GM19023 (cell line): ENCODE data around the gene CLCN5.

Experiments
- ATAC-seq: cut with Tn5 transposase; IDR thresholded peaks from one replicate; pipeline ENCODE4 v1.9.1; 2021; ENCODE audit warnings: mild to moderate bottlenecking, moderate library complexity; ENCODE audit not compliant: unreplicated experiment

Gene CLCN5

DNA sequence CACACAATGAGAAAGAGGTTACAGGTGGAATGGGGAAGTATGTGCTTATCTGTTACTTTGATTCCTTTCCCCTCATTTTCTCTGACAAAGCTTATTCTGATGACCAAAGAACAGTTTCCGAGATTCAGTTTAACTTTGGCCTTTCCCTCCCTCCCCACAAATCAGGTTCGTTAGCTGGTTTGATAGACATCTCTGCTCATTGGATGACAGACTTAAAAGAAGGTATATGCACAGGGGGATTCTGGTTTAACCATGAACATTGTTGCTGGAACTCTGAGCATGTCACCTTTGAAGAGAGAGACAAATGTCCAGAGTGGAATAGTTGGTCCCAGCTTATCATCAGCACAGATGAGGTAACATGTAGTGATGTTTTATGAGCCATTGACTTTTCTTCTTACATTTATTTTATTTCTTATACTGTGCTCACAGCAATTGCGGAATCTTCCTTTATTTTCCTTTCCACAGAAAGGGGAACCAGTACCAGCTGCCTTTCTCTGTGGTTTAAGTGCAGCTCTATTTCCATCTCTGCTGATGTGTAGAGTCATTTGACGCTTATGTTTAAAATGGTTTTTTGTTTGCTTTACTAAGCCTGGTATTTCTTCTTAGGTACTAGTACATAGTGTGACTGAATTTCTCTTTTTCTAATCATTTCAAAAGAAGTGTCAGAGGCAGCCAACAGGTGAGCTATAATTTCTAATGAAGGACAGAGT is 153.4 kb downstream of the CLCN5 start:
- ATAC-seq: no peak

DNA sequence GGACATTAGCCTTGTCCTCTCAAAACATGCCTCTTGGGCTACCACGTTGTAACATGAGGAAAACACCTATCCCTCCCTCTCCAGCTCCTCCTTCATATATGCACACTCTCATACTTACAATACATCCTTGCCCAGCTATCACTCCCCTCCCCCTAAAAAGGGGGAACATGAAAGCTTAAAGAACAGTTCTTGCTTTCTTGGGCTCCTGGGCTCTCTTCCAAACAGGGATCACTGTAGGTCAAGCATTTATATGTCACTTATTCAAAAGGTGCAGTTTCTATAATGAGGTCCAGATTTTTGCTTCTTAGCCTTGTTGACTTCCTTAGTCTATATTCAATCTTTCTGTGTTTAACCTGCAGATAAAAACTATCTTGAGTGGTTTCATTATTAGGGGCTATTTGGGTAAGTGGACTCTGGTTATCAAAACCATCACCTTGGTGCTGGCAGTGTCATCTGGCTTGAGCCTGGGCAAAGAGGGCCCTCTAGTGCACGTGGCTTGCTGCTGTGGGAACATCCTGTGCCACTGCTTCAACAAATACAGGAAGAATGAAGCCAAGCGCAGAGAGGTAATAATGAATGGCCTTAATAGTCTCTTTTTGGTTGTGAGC is 159.0 kb downstream of the CLCN5 start:
- no peak for ATAC-seq

- ATAC-seq: no peak
These were observed 160.3 kb downstream of the CLCN5 start for GRCh38 chrX:50082741-50083140.

DNA sequence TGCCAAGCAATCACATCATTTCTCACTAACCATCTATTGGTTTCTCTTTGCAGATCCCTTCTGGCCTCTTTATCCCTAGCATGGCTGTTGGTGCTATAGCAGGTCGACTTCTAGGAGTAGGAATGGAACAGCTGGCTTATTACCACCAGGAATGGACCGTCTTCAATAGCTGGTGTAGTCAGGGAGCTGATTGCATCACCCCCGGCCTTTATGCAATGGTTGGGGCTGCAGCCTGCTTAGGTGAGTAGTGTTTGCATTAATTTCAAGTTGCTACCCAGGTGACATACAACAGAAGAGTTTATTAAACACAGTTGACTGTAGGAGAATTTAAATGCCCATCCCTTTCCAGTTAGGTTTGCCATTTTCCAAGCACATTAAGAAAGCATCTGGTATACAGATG is 166.2 kb downstream of the CLCN5 start:
- ATAC-seq: no peak

DNA sequence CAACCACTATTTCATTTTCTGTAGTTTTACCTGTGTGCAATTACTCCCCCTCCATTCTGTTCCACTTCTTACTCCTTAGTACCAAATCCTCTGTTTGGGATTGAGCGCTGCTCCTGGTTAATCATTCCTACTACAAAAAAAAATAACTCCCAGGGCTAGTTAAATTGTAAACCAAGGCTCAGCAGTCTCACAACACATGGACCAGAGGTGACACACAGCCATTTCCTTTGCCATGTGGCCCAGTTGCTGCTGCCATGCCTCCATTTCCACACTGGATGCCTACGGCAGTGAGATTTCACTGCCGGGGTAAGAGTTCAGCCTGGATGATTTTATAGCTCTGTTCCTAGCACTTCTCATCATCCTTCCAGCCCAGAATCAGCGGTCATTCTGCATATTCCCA is 171.2 kb downstream of the CLCN5 start:
- no peak for ATAC-seq

GRCh38 chrX:50097071-50097470 is 174.7 kb downstream of the CLCN5 start:
- ATAC-seq: no peak

DNA sequence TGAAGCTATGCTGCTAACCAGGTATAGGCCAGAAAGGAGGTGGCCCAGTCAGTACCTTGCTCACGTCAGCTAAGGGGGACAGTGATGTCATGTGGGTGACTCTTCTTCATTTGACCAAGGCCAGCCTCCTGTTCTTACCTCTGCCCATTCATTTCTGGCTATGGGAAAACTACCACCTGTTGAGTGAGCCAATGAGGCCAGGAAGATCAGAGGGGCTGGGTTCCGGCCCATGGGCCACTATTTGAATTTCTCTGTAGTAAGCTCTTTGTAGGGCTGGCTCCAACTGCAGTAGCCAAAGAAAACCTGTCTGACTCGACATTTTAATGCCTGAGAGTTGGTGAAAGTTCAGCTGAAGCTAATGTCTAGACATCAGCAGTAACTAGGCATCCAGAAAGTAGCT is 175.8 kb downstream of the CLCN5 start:
- no peak for ATAC-seq

DNA sequence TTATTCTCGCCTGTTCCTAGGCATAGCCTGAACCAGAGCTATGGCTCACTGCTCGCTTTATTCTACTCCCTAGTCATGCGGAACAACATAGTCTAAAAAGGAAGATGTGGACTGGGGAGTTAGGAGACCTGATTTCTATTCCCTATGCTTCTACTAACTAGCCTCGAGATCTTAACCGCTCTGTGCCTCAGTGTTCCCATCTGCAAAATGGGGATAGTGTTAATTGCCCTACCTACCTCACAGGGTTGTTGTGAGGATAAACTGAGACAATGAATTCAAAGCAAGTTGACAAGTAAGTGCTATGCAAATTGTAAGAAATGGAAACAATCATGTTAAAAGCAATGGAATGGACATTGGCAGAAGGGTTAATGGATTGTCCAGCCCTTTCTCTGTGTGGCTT is 176.4 kb downstream of the CLCN5 start:
- no peak for ATAC-seq

DNA sequence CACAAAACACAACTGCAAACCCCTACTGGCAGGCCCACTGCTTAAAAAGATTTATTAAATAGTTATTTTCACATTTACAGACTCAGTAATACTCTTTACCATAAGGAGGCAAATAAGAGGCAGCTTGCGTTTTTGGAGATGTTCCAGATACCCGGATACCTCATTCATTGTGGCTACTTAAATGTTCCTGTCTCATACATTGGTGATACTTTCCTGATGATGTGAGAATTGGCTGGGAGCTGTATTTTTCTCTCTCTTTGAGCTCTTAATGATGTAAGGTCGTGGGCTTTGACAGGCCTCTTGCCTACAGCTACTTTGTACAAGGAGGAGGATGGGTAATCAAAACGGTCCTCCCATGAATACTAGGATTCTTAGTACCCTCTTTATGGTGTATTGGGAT is 176.9 kb downstream of the CLCN5 start:
- no peak for ATAC-seq

DNA sequence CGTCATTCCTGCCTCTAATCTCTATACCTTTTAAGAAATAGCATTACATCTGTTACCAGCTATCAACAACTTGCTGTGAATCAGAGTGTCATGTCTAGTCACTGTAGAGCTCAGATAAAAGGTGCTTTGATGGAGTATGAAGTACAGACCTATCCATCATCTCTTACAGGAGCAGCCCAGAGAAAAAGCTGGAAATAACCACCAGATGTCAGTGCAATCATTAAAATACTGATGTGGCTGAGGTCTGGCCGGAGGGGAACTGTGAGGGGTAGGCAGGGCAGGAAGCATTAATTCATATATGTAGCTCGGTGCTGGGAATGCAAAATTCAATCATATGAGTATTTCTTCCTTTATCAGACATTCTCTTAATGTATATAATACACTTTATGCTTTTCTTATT is 177.8 kb downstream of the CLCN5 start:
- ATAC-seq: no peak

- no peak for ATAC-seq
These were observed 180.8 kb downstream of the CLCN5 start for GRCh38 chrX:50103176-50103575.

- no peak for ATAC-seq
These were observed 181.6 kb downstream of the CLCN5 start for GRCh38 chrX:50103866-50104566.

DNA sequence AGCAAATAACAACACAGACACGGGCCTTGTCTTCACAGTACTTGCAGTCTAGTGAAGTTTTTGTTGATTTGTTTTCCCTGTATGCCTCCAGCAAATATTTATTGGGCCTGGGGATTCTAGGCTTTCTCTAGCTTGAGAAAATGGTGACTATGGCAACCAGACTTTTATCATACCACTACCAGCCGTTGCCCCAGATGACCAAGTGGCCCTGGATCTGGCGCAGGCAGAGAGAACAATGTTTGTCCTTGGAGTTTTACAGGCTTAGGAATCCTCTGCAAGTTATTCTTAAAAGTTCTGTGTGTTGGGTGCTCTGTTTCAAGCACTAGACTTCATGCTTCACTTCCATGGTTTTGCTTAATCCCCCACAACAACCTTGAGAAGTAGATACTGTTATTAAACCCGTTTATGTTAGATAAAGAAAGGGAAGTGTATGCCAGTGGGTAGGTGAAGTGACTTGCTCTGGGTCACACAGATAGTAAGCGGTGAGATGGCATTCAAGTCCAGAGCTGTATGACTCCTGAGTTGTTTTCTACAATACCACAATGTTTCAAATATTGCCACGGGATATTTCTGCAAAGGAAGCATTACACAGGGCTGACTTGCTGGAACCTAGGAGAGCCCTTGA is 183.8 kb downstream of the CLCN5 start:
- no peak for ATAC-seq

DNA sequence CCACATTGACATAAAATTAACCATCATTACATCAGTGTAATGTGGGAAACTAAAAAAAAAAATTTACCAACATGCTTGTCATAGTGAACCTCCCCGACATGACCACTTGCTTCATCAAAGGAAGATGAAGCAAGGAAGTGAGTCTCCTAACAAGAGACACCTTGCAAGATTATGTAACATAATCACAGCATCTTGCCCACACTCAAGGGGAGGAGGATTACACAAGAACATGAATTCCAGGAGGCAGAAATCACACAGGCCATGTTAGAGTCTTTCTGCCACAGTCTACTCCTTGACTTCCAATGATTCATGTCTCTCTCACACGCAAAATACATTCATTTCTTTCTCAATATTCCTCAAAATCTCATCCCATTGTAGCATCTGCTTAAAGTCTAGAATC is 185.1 kb downstream of the CLCN5 start:
- no peak for ATAC-seq

DNA sequence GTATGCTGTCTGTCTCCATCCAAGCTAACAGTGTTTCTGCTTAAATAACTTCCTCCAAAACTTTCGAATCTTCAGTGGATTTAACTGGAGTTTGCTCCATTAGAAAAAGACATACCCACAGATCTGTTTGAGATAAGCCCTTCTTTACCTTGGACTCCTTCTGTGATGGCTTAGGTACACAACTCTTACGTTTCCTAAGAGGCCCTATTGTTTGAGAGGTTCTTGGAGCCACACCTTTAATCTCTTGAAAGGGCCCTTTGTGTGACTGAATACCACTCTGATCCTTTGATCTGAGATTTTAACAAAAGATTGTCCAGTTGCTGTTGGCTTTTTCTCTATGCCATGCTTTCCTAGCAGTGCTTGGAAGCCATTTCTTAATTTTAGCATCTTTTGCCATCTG is 185.9 kb downstream of the CLCN5 start:
- ATAC-seq: no peak

- ATAC-seq: no peak
These were observed 189.3 kb downstream of the CLCN5 start for GRCh38 chrX:50111742-50112141.

GRCh38 chrX:50114113-50114512 is 191.7 kb downstream of the CLCN5 start:
- ATAC-seq: no peak

DNA sequence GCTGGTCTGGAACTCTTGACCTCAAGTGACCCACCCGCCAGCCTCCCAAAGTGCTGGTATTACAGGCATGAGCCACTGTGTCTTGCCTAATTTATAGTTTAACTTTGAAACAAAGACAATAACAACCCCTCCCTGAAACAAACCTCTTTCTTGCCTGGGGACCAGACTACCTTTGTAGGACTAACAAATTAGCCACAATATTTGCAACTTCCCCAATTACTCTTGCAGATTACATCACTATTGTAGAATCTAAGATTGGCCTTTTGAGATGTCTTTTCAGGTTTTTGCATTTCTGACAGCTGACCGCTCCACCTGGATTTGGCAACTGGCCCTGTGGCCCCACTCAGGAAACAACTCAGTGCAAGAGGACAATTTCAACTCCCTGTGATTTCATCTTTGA is 193.6 kb downstream of the CLCN5 start:
- no peak for ATAC-seq

DNA sequence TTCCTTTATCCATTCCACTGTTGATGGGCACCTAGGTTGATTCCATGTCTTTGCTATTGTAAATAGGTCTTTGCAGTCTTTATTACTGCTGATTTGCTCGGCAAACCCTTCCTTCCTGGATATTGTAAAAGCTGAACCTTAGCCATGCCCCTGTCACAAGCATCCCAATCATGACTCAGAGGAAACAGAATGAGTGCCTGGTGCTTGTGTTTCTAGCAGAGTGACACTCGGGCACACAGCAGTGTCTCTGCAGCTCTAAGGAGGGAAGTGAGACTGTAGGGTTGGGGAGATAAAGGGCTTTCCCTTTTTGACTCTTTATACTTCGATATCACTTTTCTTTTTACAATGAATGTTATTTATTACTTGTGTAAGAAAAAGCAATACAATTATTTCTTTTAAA is 195.1 kb downstream of the CLCN5 start:
- no peak for ATAC-seq

DNA sequence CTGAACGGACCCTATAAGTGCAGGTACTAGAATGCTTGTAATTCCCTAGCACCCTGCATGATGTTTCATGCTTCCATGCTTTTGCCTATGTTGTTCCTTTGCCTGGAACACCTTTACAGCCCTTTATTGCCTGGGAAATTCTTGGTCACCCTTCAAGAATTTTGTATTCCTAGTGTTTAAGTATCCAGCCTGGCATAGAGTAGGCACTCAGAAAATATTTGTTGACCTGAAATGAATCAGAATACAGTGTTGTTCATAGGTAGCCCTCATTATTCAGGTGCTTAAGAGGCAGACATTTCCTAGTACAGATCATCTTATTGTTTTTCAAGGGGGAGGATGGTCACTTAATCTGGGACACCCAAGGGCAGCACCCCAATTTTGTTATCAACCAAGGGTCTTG is 203.1 kb downstream of the CLCN5 start:
- no peak for ATAC-seq

GRCh38 chrX:50147972-50148371 is 225.6 kb downstream of the CLCN5 start:
- ATAC-seq: no peak
